ENCODE measurements around the gene GIGYF2.

GRCh38 chr2:232791518-232791917 is 94.4 kb downstream of the GIGYF2 start:
- TF ChIP-seq CTCF (IDR thresholded peaks at IDR 0.05) (no peak), POLR2A (IDR thresholded peaks at IDR 0.05; ENCODE audit: low read depth) (no peak), POLR2AphosphoS5 (IDR thresholded peaks at IDR 0.05) (no peak), EP300 (IDR thresholded peaks at IDR 0.05) (no peak)

All from esophagus muscularis mucosa (tissue), 4 donors.